Left ventricle myocardium superior (tissue), 1 donor: ENCODE results near the gene SLC8B1. TPM values are rescaled to one million over a fixed set of nuclear protein-coding genes. Genes with fewer than 3 reads are reported as not detected.

Experiments used
- ATAC-seq: fragments of 200-7000 bp; cut with Tn5 transposase; one replicate; pipeline ENCODE4 v1.9.1; 2020; ENCODE audit warnings: mild to moderate bottlenecking, moderate library complexity
- DNase-seq: peaks from one replicate; pipeline ENCODE4 v3.0.0-alpha.2; 2020
- intact Hi-C: fragments of 100-400 bp; cut with micrococcal nuclease; formaldehyde crosslinking; loops from one replicate; pipeline ENCODE4 v1.11.0; 2022
- total RNA-seq: library from RNA; stranded (reverse); fragmentation: NEBNext Ultra II Directional; extraction: Animal tissue kit (Norgen Biotek cat#: 25700); gene quantifications from one replicate; pipeline ENCODE4 v1.2.1, GENCODE V29; 2021
- donor health status: DM: no; HTN: yes; CAD: no; lungs with severe emphysema.

The SLC8B1 gene
- total RNA-seq, 1 donor from 2014 or later: 11.5 TPM

- ATAC-seq: no peak
- DNase-seq: no peak
- intact Hi-C loops: no loop called here
Observed at GRCh38 chr12:113329022-113329790, 5.7 kb downstream of the SLC8B1 start.

DNA sequence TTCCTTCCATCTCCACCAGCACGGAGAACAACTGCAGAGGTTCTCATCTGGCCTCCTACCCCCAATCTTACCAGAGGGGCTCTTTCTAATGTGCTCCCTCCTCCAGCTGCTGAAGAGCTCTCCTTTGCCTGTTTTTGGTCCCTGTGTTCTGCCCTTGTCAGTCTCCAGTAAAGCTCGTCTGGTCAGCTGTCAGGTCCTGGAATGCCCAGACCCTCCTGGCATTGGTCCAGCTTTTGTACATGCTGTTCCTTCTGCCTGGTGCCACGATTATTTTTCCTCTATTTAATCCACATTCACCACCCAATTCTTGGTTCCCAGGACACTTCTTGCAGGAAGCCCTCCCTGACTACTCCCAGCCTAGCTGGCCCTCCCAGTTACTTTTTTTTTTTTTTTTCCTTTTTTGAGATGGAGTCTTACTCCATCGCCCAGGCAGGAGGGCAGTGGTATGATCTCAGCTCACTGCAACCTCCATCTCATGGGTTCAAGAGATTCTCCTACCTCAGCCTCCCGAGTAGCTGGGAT, 6.5 kb downstream of the SLC8B1 start:
- ATAC-seq (no peak), DNase-seq (no peak)
- intact Hi-C loops: no loop called here

GRCh38 chr12:113326775-113327395, 8.0 kb downstream of the SLC8B1 start:
- no peak for DNase-seq
- intact Hi-C loops: no loop called here
- peak; percentile 57 for ATAC-seq

GRCh38 chr12:113325916-113326315, 9.0 kb downstream of the SLC8B1 start:
- DNase-seq (peak; percentile 76), ATAC-seq (peak; percentile 77)
- intact Hi-C loops: no loop called here

DNA sequence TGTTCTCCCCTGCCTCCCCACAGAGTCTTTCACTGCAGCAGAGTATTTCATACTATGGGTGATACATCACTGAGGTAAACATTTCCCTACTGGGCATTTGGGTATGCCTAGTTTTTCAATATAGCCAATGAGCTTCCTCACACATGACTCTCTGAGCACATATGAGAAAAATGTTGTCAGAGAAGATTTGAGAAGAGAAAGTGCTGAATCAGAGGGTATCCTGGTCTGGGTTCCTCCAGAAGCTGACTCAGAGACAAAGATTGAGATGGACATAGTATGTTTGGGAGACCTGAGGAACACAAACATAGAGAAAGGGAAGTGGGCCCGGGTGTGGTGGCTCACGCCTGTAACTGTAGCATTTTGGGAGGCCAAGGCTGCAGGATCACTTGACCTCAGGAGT, 12.6 kb downstream of the SLC8B1 start:
- ATAC-seq (no peak), DNase-seq (no peak)
- intact Hi-C loops: no loop called here

DNA sequence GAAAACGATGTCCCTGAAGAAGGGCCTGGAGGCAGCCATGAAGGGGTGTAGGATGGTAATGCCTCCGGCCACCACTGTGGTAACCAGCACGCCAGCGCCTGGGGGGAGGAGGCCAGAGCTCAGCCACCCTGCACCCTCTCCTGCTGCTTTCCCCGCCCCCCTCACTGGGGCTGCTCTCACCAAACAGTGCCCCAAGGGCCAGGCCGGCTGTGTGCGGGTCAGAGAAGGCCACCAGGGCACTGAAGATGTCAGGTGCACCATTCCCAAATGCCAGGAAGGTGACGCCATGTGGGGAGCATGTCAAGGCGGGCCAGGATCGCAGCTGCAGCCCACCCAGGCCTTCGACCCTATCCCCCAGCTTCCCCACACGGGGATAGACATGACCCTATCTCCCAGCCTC, 14.5 kb downstream of the SLC8B1 start:
- ATAC-seq: no peak
- DNase-seq: no peak

DNA sequence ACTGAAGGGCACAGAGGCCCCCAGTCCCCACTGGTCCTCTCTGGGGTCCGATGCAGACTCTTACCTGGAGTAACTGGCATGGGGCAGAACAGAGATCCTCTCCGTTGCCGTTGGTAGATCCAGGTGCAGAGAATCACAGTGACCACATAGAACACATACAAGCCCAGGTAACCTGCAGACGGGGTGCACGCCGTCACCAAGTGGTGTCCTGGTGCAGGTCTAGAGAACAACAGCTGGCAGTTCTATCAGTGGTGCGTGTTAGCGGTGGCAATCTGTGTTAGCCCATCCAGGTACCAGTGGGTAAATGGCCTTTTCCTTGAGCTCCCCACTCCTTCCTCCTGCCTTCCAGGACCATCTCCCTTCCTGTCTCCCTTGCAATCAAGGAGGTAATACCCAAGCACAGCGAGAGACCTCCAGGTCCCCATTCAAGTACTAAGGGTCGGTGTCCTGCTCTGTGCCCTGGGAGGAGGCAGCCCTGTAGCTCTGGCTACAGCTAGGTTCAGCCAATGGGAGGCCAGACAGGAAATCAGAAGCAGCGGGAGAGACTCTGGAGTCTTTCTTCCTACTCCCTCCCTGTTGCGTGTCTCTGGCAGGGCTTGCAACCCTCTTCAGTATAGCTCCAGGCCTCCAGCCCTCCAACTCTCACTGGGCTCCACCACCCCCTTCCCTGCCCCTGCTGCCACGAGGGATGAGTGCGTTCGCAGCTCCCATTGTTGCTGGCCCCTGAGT, 15.8 kb downstream of the SLC8B1 start:
- intact Hi-C loops: loop anchor here (10.0 kb wide), 1 partner anchor 106 kb away; the partner anchor contains the start of gene SDSL
- no peak for DNase-seq
- no peak for ATAC-seq

More for the DNA sequence above, 14.5 kb downstream of the SLC8B1 start:
- intact Hi-C loops: no loop called here

DNA sequence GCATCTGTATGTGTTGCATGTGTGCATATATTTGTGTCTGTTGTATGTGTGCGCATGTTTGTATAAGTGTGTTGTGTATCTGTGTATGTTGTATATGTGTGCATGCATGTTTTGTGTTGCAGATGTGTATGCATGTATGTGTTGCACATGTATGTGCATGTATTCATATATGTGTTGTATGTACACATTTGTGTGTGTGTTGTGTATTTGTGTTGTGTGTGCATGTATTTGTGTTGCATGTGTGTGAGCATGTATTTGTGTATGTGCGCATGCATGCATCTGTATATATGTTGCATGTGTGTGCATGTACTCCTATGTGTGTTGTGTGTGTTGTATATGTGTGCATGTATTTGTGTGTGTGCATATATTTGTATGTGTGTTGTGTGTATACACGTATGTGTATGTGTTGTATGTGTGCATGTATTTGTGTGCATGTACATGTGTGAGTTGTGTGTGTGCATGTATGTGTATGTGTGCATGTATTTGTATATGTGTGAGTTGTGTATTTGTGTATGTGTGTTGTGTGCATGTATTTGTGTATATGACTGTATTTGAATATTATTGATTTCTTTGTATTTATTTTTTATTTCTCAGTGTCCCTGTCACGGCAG, 16.8 kb downstream of the SLC8B1 start:
- intact Hi-C loops: loop anchor here (10.0 kb wide), 1 partner anchor 107 kb away; the partner anchor contains the start of gene SDSL
- DNase-seq: no peak
- ATAC-seq: no peak

DNA sequence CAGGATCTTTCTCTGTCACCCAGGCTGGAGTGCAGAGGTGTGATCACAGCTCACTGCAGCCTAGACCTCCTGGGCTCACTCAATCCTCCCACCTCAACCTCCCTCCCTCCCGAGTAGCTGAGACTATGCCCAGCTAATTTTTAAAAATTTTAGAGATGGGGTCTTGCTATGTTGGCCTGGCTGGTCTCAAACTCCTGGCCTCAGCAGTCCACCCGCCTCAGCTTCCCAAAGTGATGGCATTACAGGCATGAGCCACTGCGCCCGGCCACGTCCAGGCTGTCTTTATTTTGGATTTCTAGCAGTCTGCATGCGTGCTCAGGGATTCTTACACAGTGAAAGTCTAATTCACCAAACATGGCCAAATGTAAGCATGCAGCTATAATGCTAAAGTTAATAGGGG, 17.8 kb downstream of the SLC8B1 start:
- no peak for ATAC-seq
- intact Hi-C loops: loop anchor here (10.0 kb wide), 1 partner anchor 108 kb away; the partner anchor contains the start of gene SDSL
- DNase-seq: no peak

GRCh38 chr12:113316155-113316554, 18.8 kb downstream of the SLC8B1 start:
- ATAC-seq (no peak), DNase-seq (no peak)
- intact Hi-C loops: loop anchor here (10.0 kb wide), 1 partner anchor 109 kb away; the partner anchor contains the start of gene SDSL

DNA sequence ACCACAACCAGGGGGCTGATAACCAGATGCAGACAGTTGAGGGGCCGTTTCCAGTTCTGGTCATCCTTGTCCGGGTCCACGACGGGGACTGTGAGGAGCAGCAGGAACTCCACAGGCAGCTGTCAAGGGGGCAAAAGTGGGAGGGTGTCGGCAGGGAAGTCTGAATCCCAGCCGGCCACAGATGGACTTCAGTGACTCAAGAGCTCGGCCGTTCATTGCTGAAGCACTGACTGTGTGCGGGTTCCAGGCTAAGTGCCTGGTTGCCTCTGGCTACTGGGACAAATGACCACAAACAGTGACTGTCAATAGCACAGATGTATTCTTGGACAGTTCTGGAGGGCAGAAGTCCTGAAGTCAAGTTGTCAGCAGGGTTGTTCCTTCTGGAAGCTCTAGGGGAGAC, 19.6 kb downstream of the SLC8B1 start:
- DNase-seq (no peak), ATAC-seq (peak; percentile 51)
- intact Hi-C loops: loop anchor here (10.0 kb wide), 1 partner anchor 109 kb away; the partner anchor contains the start of gene SDSL

DNA sequence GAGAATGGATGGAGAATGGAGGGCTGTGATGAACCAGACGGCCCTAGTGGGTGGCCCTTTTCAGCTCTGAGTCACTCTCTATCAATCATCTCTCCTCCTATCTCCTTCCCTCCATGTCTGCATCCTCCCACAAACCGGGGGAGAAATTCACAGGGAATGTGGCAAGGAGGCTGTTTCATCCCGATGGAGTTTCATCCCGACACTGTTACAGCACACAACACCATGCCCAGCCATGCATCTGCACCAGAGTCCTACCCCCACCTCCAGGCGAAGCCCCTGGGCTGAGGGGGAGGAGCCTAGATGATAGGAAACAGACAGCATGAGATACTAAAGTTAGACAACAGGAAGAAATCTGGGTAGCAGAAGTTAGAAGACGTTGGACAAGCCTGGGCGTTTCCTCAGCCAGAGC, 20.8 kb downstream of the SLC8B1 start:
- DNase-seq: no peak
- ATAC-seq: no peak
- intact Hi-C loops: loop anchor here (10.0 kb wide), 1 partner anchor 111 kb away; the partner anchor contains the start of gene SDSL

DNA sequence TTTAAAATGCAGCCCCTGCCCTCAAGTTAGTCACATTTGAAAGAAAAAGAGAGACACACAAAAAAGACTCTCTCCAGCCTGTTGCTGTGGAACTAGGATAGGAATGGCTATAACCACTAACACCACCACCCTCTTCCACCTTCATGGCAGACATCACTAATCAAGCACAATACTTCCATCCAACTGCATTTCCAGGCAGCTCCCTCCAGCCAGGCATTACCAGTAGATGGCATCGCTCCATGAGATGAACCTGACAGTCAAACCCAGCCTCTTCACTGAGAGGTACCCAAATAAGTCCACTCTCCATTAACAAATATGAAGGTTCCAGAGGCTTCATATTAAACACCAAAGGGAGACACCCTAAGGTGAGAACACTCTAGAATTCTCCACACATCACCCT, 24.4 kb downstream of the SLC8B1 start:
- intact Hi-C loops: loop anchor here (10.0 kb wide), 1 partner anchor 114 kb away; the partner anchor contains the start of gene SDSL
- no peak for ATAC-seq

DNA sequence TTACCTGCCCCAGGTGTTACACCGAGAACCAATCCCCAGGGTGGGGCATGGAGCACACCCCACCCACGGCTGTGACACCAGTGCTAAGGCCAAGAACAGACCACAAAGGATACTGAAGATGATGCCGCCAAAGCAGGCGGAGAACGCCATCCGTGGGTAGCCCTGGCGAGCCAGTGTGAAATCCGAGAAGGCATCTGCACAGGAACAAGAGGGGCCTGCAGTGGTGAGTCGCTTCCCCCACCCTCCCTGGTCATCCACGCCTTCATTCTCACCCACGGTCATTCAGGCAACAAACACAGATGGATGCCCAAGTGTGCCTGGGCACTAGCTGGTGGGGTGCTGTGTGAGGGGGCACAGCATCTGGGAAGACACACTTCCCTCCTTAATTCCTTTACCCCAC, 28.5 kb downstream of the SLC8B1 start:
- intact Hi-C loops: no loop called here
- ATAC-seq: no peak
- DNase-seq: no peak

More for the DNA sequence above, 24.4 kb downstream of the SLC8B1 start:
- DNase-seq: no peak

DNA sequence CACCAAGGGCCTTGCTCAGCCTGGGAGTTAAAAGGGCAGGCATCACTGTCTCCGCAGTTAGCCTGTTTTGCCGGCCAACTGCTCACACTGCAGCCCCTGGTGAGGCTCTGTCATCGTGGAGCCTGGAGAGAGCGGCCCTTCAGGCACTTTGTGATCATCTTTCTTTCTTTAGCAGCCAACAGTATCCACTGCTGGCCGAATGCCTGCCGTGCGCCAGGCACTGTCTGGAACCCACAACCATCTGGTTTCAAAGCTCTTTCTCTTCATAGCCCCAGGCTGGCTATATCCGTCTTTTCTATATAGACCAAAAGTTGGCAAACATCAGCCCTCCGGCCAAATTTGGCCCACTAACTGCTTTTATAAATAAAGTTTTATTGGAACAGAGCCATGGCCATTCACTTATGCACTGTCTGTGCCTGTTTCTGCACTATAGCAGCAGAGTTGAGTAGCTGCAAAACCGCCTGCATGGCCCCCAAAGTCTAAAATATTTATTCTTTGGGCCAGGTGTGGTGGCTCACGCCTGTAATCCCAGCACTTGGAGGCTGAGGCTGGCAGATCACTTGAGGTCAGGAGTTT, 29.5 kb downstream of the SLC8B1 start:
- ATAC-seq (no peak), DNase-seq (no peak)
- intact Hi-C loops: no loop called here

GRCh38 chr12:113302886-113303640, 31.8 kb downstream of the SLC8B1 start:
- intact Hi-C loops: no loop called here
- no peak for DNase-seq
- ATAC-seq: no peak

GRCh38 chr12:113302466-113302865, 32.4 kb downstream of the SLC8B1 start:
- intact Hi-C loops: no loop called here
- DNase-seq (no peak), ATAC-seq (no peak)

DNA sequence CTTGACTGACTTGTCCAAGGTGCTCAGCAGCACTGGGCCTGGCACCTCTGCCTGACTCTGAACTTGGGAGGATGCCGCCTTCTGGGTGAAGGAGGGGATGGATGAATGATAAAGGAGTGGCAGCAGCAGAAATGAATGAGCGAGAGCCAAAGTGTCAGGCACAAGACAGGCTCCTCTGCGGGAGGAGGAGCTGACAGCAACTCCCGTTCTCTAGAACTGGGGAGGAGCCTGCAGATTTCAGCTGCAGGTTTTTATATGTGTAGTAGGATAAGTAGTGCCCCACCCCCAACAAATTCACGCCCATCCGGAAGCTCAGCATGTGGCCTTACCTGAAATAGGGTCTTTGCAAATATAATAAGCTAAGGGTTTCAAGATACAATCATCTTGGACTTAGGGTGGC, 33.1 kb downstream of the SLC8B1 start:
- ATAC-seq: no peak
- DNase-seq: no peak
- intact Hi-C loops: no loop called here
